ENCODE results near the gene TCP1. TPM values are rescaled to one million over a fixed set of nuclear protein-coding genes. Genes with fewer than 3 reads are reported as not detected.

TCP1 gene
- total and polyA plus RNA-seq, 2 of the 13 experiments (the other 11 are each of a cell fraction or from before 2014, with no cell fraction given): 116 to 553 TPM

GRCh38 chr6:159790149-159790955 lies 950 bp upstream of the TCP1 start, which contains the start of gene MRPL18 (continued):
- no peak for TF ChIP-seq SCMH1 (CRISPR knock-in tag; IDR thresholded peaks at IDR 0.05; ENCODE audit: borderline replicate concordance)
- TF ChIP-seq IKZF4 (CRISPR knock-in tag; IDR thresholded peaks at IDR 0.05; ENCODE audit: borderline replicate concordance, low read depth, not compliant biosample characterization): no peak
- 0 out of 2 replicates have a peak, but pooled peaks have one; percentile 30 for TF ChIP-seq GTF2F1 (IDR thresholded peaks at IDR 0.05; ENCODE audit: low read length)
- 0 out of 2 replicates have a peak, but pooled peaks have one; percentile 75 for TF ChIP-seq TP53 (CRISPR knock-in tag; conservative IDR thresholded peaks at IDR 0.05)
- no peak for TF ChIP-seq ZFP36L1 (CRISPR knock-in tag; IDR thresholded peaks at IDR 0.05)
- peak; percentile 25 for TF ChIP-seq ZBTB10 (CRISPR knock-in tag; IDR thresholded peaks at IDR 0.05; ENCODE audit: borderline replicate concordance)
- no peak for TF ChIP-seq SNRNP70 (IDR thresholded peaks at IDR 0.05; ENCODE audit: low read depth, low read length)
- TF ChIP-seq ISL2 (CRISPR knock-in tag; IDR thresholded peaks at IDR 0.05): no peak
- no peak for TF ChIP-seq TRAFD1 (CRISPR knock-in tag; IDR thresholded peaks at IDR 0.05; ENCODE audit: borderline replicate concordance)
- TF ChIP-seq ZNF724P (CRISPR knock-in tag; IDR thresholded peaks at IDR 0.05; ENCODE audit: borderline replicate concordance): no peak
- TF ChIP-seq NFIC (IDR thresholded peaks at IDR 0.05; ENCODE audit: low read length): no peak
- no peak for TF ChIP-seq ZBTB2 (CRISPR knock-in tag; IDR thresholded peaks at IDR 0.05; ENCODE audit: low read depth)
- peak in 1 of 2 experiments; percentile 80; a peak in 2 of 4 replicates for TF ChIP-seq HMGXB4 (CRISPR knock-in tag; IDR thresholded peaks at IDR 0.05; ENCODE audit: borderline replicate concordance in 1 of 2, low read depth in 1 of 2)
- TF ChIP-seq ZNF761 (CRISPR knock-in tag; conservative IDR thresholded peaks at IDR 0.05): no peak
- no peak; the same call in 1 of the 2 replicates for TF ChIP-seq SNAPC2 (CRISPR knock-in tag; IDR thresholded peaks at IDR 0.05)
- peak; percentile 9 for TF ChIP-seq TBL1XR1 (IDR thresholded peaks at IDR 0.05; ENCODE audit: borderline replicate concordance, low read length, partially characterized antibody)
- TF ChIP-seq SOX13 (IDR thresholded peaks at IDR 0.05): no peak
- TF ChIP-seq SOX13 (CRISPR knock-in tag; conservative IDR thresholded peaks at IDR 0.05 in 1 of 2, IDR thresholded peaks at IDR 0.05 in 1 of 2): peak in 1 of 2 experiments; percentile 33; a peak in 1 of 4 replicates

Measured in HepG2 (cell line).